Measurements from ENCODE around the gene PITPNC1.

The PITPNC1 gene

GRCh38 chr17:67435786-67436185, 58.7 kb downstream of the PITPNC1 start:
- DNase-seq = no peak

GRCh38 chr17:67436233-67436632, 59.2 kb downstream of the PITPNC1 start:
- DNase-seq = no peak

- DNase-seq = no peak
Measured at GRCh38 chr17:67438667-67439066, 61.6 kb downstream of the PITPNC1 start.

- no peak for DNase-seq
Measured at GRCh38 chr17:67439269-67439668, 62.2 kb downstream of the PITPNC1 start.

GRCh38 chr17:67440277-67441051, 63.4 kb downstream of the PITPNC1 start:
- DNase-seq = no peak

- peak in 3 of 4 experiments; percentile 22 to 64 (median 63) for DNase-seq
Measured at GRCh38 chr17:67441052-67441895, 64.2 kb downstream of the PITPNC1 start.

GRCh38 chr17:67441896-67442219, 64.8 kb downstream of the PITPNC1 start:
- no peak for DNase-seq

GRCh38 chr17:67442787-67443624, 65.9 kb downstream of the PITPNC1 start:
- no peak for DNase-seq

GRCh38 chr17:67443931-67444595, 67.0 kb downstream of the PITPNC1 start:
- DNase-seq = no peak

- DNase-seq = no peak
Measured at GRCh38 chr17:67448449-67448848, 71.4 kb downstream of the PITPNC1 start.

- DNase-seq = no peak
Measured at GRCh38 chr17:67449065-67449464, 72.0 kb downstream of the PITPNC1 start.

GRCh38 chr17:67449845-67450755, 73.0 kb downstream of the PITPNC1 start:
- no peak for DNase-seq

- no peak for DNase-seq
Measured at GRCh38 chr17:67452681-67453554, 75.8 kb downstream of the PITPNC1 start.

- no peak for DNase-seq
Measured at GRCh38 chr17:67456103-67456502, 79.0 kb downstream of the PITPNC1 start.

GRCh38 chr17:67456889-67457288, 79.8 kb downstream of the PITPNC1 start:
- DNase-seq = no peak

GRCh38 chr17:67458203-67458602, 81.1 kb downstream of the PITPNC1 start:
- DNase-seq = no peak

GRCh38 chr17:67459985-67460384, 82.9 kb downstream of the PITPNC1 start:
- no peak for DNase-seq

- DNase-seq = no peak
Measured at GRCh38 chr17:67461228-67461780, 84.2 kb downstream of the PITPNC1 start.

GRCh38 chr17:67461876-67462275, 84.8 kb downstream of the PITPNC1 start:
- DNase-seq = no peak

- DNase-seq = no peak
Measured at GRCh38 chr17:67466251-67466796, 89.2 kb downstream of the PITPNC1 start.
